CD4-positive, alpha-beta T cell treated with Interleukin-12 subunit alpha and Interleukin-12 subunit beta, for 1 hour (primary cell): ENCODE data around the gene KCNC1.

Source experiments
- DNase-seq: peaks from one replicate; pipeline ENCODE4 v3.0.0-alpha.2; 2020

KCNC1 gene

GRCh38 chr11:17738151-17738973 lies 3.8 kb downstream of the KCNC1 start:
- no peak for DNase-seq

GRCh38 chr11:17739945-17740338 lies 5.4 kb downstream of the KCNC1 start:
- DNase-seq: no peak

GRCh38 chr11:17740649-17741235 lies 6.2 kb downstream of the KCNC1 start:
- DNase-seq: no peak

- no peak for DNase-seq
Observed at GRCh38 chr11:17741487-17741886, 6.9 kb downstream of the KCNC1 start.

GRCh38 chr11:17742019-17742418 lies 7.4 kb downstream of the KCNC1 start:
- no peak for DNase-seq

GRCh38 chr11:17743026-17743807 lies 8.6 kb downstream of the KCNC1 start:
- no peak for DNase-seq

GRCh38 chr11:17743808-17744119 lies 9.2 kb downstream of the KCNC1 start:
- DNase-seq: no peak

GRCh38 chr11:17744151-17744940 lies 9.8 kb downstream of the KCNC1 start:
- DNase-seq: no peak

GRCh38 chr11:17745023-17745772 lies 10.6 kb downstream of the KCNC1 start:
- DNase-seq: no peak

- no peak for DNase-seq
Observed at GRCh38 chr11:17746096-17746495, 11.5 kb downstream of the KCNC1 start.

- no peak for DNase-seq
Observed at GRCh38 chr11:17747131-17747955, 12.8 kb downstream of the KCNC1 start.

- no peak for DNase-seq
Observed at GRCh38 chr11:17748044-17748443, 13.5 kb downstream of the KCNC1 start.

- DNase-seq: no peak
Observed at GRCh38 chr11:17748761-17749721, 14.5 kb downstream of the KCNC1 start.

GRCh38 chr11:17750013-17750800 lies 15.6 kb downstream of the KCNC1 start:
- DNase-seq: no peak

GRCh38 chr11:17750801-17751165 lies 16.2 kb downstream of the KCNC1 start:
- no peak for DNase-seq

- DNase-seq: no peak
Observed at GRCh38 chr11:17751558-17751957, 17.0 kb downstream of the KCNC1 start.

- DNase-seq: no peak
Observed at GRCh38 chr11:17752144-17752543, 17.6 kb downstream of the KCNC1 start.

GRCh38 chr11:17753153-17753552 lies 18.6 kb downstream of the KCNC1 start:
- no peak for DNase-seq

- DNase-seq: no peak
Observed at GRCh38 chr11:17753641-17754040, 19.1 kb downstream of the KCNC1 start.
